NCI-H2227 (cell line): ENCODE measurements around the gene CALCR.
A peak's percentile ranks its signal among the peaks of the same experiment; 100 is the strongest.

Experiments used
- DNase-seq: peaks from one replicate; lab custom pipeline; 2025; ENCODE audit not compliant: unreplicated experiment; lab: John Stamatoyannopoulos, UW

CALCR gene

GRCh38 chr7:93453262-93453661 lies 121.3 kb downstream of the CALCR start:
- no peak for DNase-seq

- no peak for DNase-seq
Observed at GRCh38 chr7:93448176-93448575, 126.3 kb downstream of the CALCR start.

- no peak for DNase-seq
Observed at GRCh38 chr7:93447509-93447908, 127.0 kb downstream of the CALCR start.

GRCh38 chr7:93442478-93443224 lies 131.9 kb downstream of the CALCR start:
- peak; percentile 6 for DNase-seq

- no peak for DNase-seq
Observed at GRCh38 chr7:93435791-93436190, 138.7 kb downstream of the CALCR start.

- DNase-seq = no peak
Observed at GRCh38 chr7:93432130-93432529, 142.4 kb downstream of the CALCR start.

GRCh38 chr7:93430917-93431588 lies 143.5 kb downstream of the CALCR start:
- no peak for DNase-seq

- DNase-seq = no peak
Observed at GRCh38 chr7:93429563-93429962, 145.0 kb downstream of the CALCR start.

- DNase-seq = no peak
Observed at GRCh38 chr7:93427107-93427506, 147.4 kb downstream of the CALCR start.

- DNase-seq = no peak
Observed at GRCh38 chr7:93426155-93426696, 148.3 kb downstream of the CALCR start.

GRCh38 chr7:93414574-93414973 lies 159.9 kb downstream of the CALCR start:
- no peak for DNase-seq

GRCh38 chr7:93409324-93409723 lies 165.2 kb downstream of the CALCR start:
- no peak for DNase-seq

GRCh38 chr7:93407239-93407638 lies 167.3 kb downstream of the CALCR start:
- no peak for DNase-seq

- DNase-seq = no peak
Observed at GRCh38 chr7:93402944-93403343, 171.6 kb downstream of the CALCR start.

GRCh38 chr7:93399642-93400041 lies 174.9 kb downstream of the CALCR start:
- no peak for DNase-seq

- no peak for DNase-seq
Observed at GRCh38 chr7:93392984-93393383, 181.5 kb downstream of the CALCR start.

- no peak for DNase-seq
Observed at GRCh38 chr7:93390660-93391059, 183.9 kb downstream of the CALCR start.

GRCh38 chr7:93382362-93382761 lies 192.2 kb downstream of the CALCR start:
- DNase-seq = no peak

- no peak for DNase-seq
Observed at GRCh38 chr7:93378131-93378760, 196.3 kb downstream of the CALCR start.

GRCh38 chr7:93375603-93376002 lies 198.9 kb downstream of the CALCR start:
- no peak for DNase-seq
